OCI-LY3 (cell line): Measurements from ENCODE around the gene UTP14C.

ENCODE experiments used
- H2AFZ ChIP-seq: fragments of 200-600, 300-600 bp; shearing (Covaris generic); 2 replicates; pipeline ENCODE4 v1.6.0; 2014; ENCODE audit warnings: antibody characterized with exemption, low read depth, low read length
- H3K27ac ChIP-seq: fragments of 200-600, 300-600 bp; sonication (generic); 2 replicates; pipeline ENCODE4 v1.5.1; 2014; ENCODE audit warnings: mild to moderate bottlenecking, low read length, moderate library complexity, mixed read lengths
- H3K27me3 ChIP-seq: fragments of 200-600, 300-600 bp; sonication (generic); 2 replicates; pipeline ENCODE4 v1.6.1; 2014; ENCODE audit warnings: low read depth, low read length, mixed read lengths
- H3K36me3 ChIP-seq: fragments of 200-600, 300-600 bp; sonication (generic); replicated peaks from 2 replicates; pipeline ENCODE3; 2014; ENCODE audit warnings: low read depth, low read length, mixed read lengths
- H3K4me1 ChIP-seq: fragments of 300-600, 200-600 bp; sonication (generic); 2 replicates; pipeline ENCODE4 v1.6.1; 2014; ENCODE audit warnings: low read length, mixed read lengths
- H3K4me2 ChIP-seq: fragments of 200-600, 300-600 bp; sonication (generic); 2 replicates; pipeline ENCODE4 v1.6.1; 2014; ENCODE audit warnings: low read length, mixed read lengths
- H3K4me3 ChIP-seq: fragments of 300-600, 200-600 bp; sonication (generic); 2 replicates; pipeline ENCODE4 v1.5.1; 2014; ENCODE audit warnings: antibody characterized with exemption, mild to moderate bottlenecking, low read length, moderate library complexity
- H3K79me2 ChIP-seq: fragments of 300-600, 200-600 bp; shearing (Covaris generic); 2 replicates; pipeline ENCODE4 v1.6.1; 2014; ENCODE audit warnings: mild to moderate bottlenecking, low read length, mixed read lengths
- H3K9ac ChIP-seq: fragments of 300-600, 200-600 bp; shearing (Covaris generic); 2 replicates; pipeline ENCODE4 v1.6.0; 2014; ENCODE audit warnings: mild to moderate bottlenecking, low read length, moderate library complexity
- H3K9me3 ChIP-seq: fragments of 200-600, 300-600 bp; shearing (Covaris generic); 2 replicates; pipeline ENCODE4 v1.6.1; 2014; ENCODE audit warnings: low read length, mixed read lengths; ENCODE audit not compliant: insufficient read depth
- H4K20me1 ChIP-seq: fragments of 200-600, 300-600 bp; sonication (generic); 2 replicates; pipeline ENCODE4 v1.6.1; 2016; ENCODE audit warnings: low read length, mixed read lengths; ENCODE audit not compliant: insufficient read depth
- CTCF ChIP-seq: fragments of 200-600, 300-600 bp; sonication (generic); IDR thresholded peaks from 2 replicates; pipeline ENCODE4 v1.5.1; 2014; ENCODE audit warnings: antibody characterized with exemption, low read length, low read depth
- EZH2phosphoT487 ChIP-seq: fragments of 200-600 bp; shearing (Covaris generic); IDR thresholded peaks from 2 replicates; pipeline ENCODE4 v1.6.1; 2018; ENCODE audit warnings: antibody characterized with exemption, mixed run types, low read depth

Gene UTP14C

GRCh38 chr13:51997186-51997585 is 27.3 kb upstream of the UTP14C start:
- no peaks in the 10 kb centered on the region for H3K36me3 ChIP-seq
- H3K4me2 ChIP-seq, result no peak overlapping the region
- H3K4me3 ChIP-seq, result no peak overlapping the region
- peaks cover 20% of the 10 kb centered on the region for H3K27me3 ChIP-seq
- H2AFZ ChIP-seq, result no peak overlapping the region
- no peak overlapping the region for H3K27ac ChIP-seq
- no peaks in the 10 kb centered on the region for H3K79me2 ChIP-seq
- H4K20me1 ChIP-seq, result no peaks in the 10 kb centered on the region
- H3K4me1 ChIP-seq, result peaks cover 3% of the 10 kb centered on the region; the same call in 1 of the 2 replicates
- no peaks in the 10 kb centered on the region for H3K9me3 ChIP-seq
- TF ChIP-seq EZH2phosphoT487 (no peak), CTCF (no peak)
- no peak overlapping the region for H3K9ac ChIP-seq

GRCh38 chr13:51997641-51998330 is 26.7 kb upstream of the UTP14C start:
- Histone ChIP-seq H3K9me3 (no peaks in the 10 kb centered on the region), H3K9ac (no peak overlapping the region), H3K4me3 (no peak overlapping the region), H3K4me1 (peaks cover 3% of the 10 kb centered on the region; the same call in 1 of the 2 replicates), H3K79me2 (no peaks in the 10 kb centered on the region), H3K27ac (no peak overlapping the region), H4K20me1 (no peaks in the 10 kb centered on the region), H3K36me3 (no peaks in the 10 kb centered on the region), H2AFZ (no peak overlapping the region), H3K4me2 (no peak overlapping the region), H3K27me3 (peaks cover 20% of the 10 kb centered on the region)
- TF ChIP-seq CTCF (no peak), EZH2phosphoT487 (no peak)

GRCh38 chr13:51998723-51999509 is 25.6 kb upstream of the UTP14C start:
- Histone ChIP-seq H3K27me3 (peaks cover 20% of the 10 kb centered on the region), H2AFZ (no peak overlapping the region), H3K4me3 (no peak overlapping the region), H4K20me1 (no peaks in the 10 kb centered on the region), H3K36me3 (no peaks in the 10 kb centered on the region), H3K9ac (no peak overlapping the region), H3K4me1 (peaks cover 3% of the 10 kb centered on the region; the same call in 1 of the 2 replicates), H3K79me2 (no peaks in the 10 kb centered on the region), H3K9me3 (no peaks in the 10 kb centered on the region), H3K27ac (no peak overlapping the region), H3K4me2 (no peak overlapping the region)
- TF ChIP-seq CTCF (no peak), EZH2phosphoT487 (no peak)

GRCh38 chr13:51999510-51999911 is 25.0 kb upstream of the UTP14C start:
- Histone ChIP-seq H4K20me1 (no peaks in the 10 kb centered on the region), H3K27ac (no peak overlapping the region), H3K79me2 (no peaks in the 10 kb centered on the region), H2AFZ (no peak overlapping the region), H3K4me3 (no peak overlapping the region), H3K36me3 (no peaks in the 10 kb centered on the region), H3K4me1 (peaks cover 3% of the 10 kb centered on the region; the same call in 1 of the 2 replicates), H3K27me3 (peaks cover 20% of the 10 kb centered on the region), H3K9ac (no peak overlapping the region), H3K9me3 (no peaks in the 10 kb centered on the region), H3K4me2 (no peak overlapping the region)
- TF ChIP-seq CTCF (no peak), EZH2phosphoT487 (no peak)
